HCT116 (cell line): ENCODE data around the gene RAB6C. TPM values are rescaled to one million over a fixed set of nuclear protein-coding genes. Genes with fewer than 3 reads are reported as not detected.
A peak's percentile ranks its signal among the peaks of the same experiment; 100 is the strongest.
"Not testable (repeated sequence)": the region's sequence is repeated elsewhere in the genome, so short reads cannot be mapped to it uniquely, and the experiment has no call there.

Experiments
- ATAC-seq: fragments of 200-7000 bp; cut with Tn5 transposase; 2 replicates; pipeline ENCODE4 v1.9.1; 2020; ENCODE audit warnings: mild to moderate bottlenecking, moderate library complexity
- Bru-seq: library from RNA; stranded (reverse); fragments of 400-500 nt; gene quantifications from one replicate; lab custom pipeline; 2021; lab: Mats Ljungman, UMichigan
- BruChase-seq, 2 experiments: library from RNA; stranded (reverse); fragments of 400-500 nt; gene quantifications; one replicate each; lab custom pipeline; 2021; lab: Mats Ljungman, UMichigan
- BruUV-seq: library from RNA; stranded (reverse); fragments of 400-500 nt; replicated peaks from 2 replicates; lab custom pipeline; 2021; lab: Mats Ljungman, UMichigan
- CTCF ChIA-PET: fragments of 300-600 bp; sonication (Branson Sonifier 250); formaldehyde crosslinking; loops from one replicate; lab custom pipeline; 2021; ENCODE audit warnings: antibody characterized with exemption; lab: Charles Lee
- POLR2A ChIA-PET: fragments of 300-600, 350-600 bp; sonication (Branson Sonifier 250); formaldehyde crosslinking; loops from one replicate; lab custom pipeline; 2021; ENCODE audit warnings: antibody characterized with exemption; lab: Charles Lee
- RAD21 ChIA-PET, 2 experiments: fragments of 300-600 bp; sonication (Branson Sonifier 250); formaldehyde crosslinking; loops; one replicate each; lab custom pipeline; 2023; ENCODE audit warnings: low total read pairs in 2 of 2; ENCODE audit not compliant: uncharacterized antibody in 2 of 2, unreplicated experiment in 2 of 2, low non-redundant PET in 1 of 2; lab: Charles Lee
- DNase-seq: peaks from one replicate; pipeline ENCODE4 v3.0.0-alpha.2; 2010; ENCODE audit warnings: low read depth, low spot score
- H2AFZ ChIP-seq: fragments of 200-600 bp; shearing (Covaris generic), sonication (generic); 2 replicates; pipeline ENCODE4 v1.6.1; 2017; ENCODE audit warnings: low read depth, mixed run types, mixed read lengths, antibody characterized with exemption, low read length; ENCODE audit not compliant: poor library complexity, severe bottlenecking
- H3K27ac ChIP-seq: 2 replicates; pipeline ENCODE4 v1.5.1; 2012; ENCODE audit warnings: low read depth, low read length
- H3K27me3 ChIP-seq: fragments of 200-600 bp; sonication (generic); 2 replicates; pipeline ENCODE4 v1.6.1; 2016; ENCODE audit warnings: mixed run types, low read length, mixed read lengths; ENCODE audit not compliant: insufficient read depth
- H3K36me3 ChIP-seq, 2 experiments: fragments of 200-500 bp in 1 of 2; fragments of 200-600 bp in 1 of 2; sonication (Bioruptor generic) in 1 of 2; sonication (generic) in 1 of 2; 2 replicates each; pipeline versions ENCODE4 v1.5.1 to v1.6.1; 2014 to 2016; ENCODE audit warnings: low read length in 2 of 2, inconsistent platforms in 1 of 2, mixed read lengths in 1 of 2, mixed run types in 1 of 2; ENCODE audit not compliant: insufficient read depth in 2 of 2, control insufficient read depth in 1 of 2
- H3K4me1 ChIP-seq, 2 experiments: fragments of 200-600 bp in 1 of 2; sonication (generic) in 1 of 2; 2 replicates each; pipeline versions ENCODE4 v1.5.1 to v1.6.1; 2012 to 2017; ENCODE audit warnings: low read length in 2 of 2, inconsistent platforms in 1 of 2, mild to moderate bottlenecking in 1 of 2, mixed read lengths in 1 of 2, mixed run types in 1 of 2, moderate library complexity in 1 of 2; ENCODE audit not compliant: insufficient read depth in 2 of 2, control insufficient read depth in 1 of 2
- H3K4me2 ChIP-seq: fragments of 200-600 bp; sonication (generic); 2 replicates; pipeline ENCODE4 v1.6.1; 2017; ENCODE audit warnings: mixed run types, low read length, mixed read lengths
- H3K4me3 ChIP-seq, 2 experiments: fragments of 200-600 bp in 1 of 2; sonication (generic) in 1 of 2; replicated peaks in 1 of 2; 2 replicates each; pipeline ENCODE4 v1.5.1; 2011 to 2016; ENCODE audit warnings: low read length in 2 of 2, control low read depth in 1 of 2, low read depth in 1 of 2, mild to moderate bottlenecking in 1 of 2, mixed read lengths in 1 of 2, mixed run types in 1 of 2
- H3K79me2 ChIP-seq: fragments of 200-600 bp; sonication (generic); 2 replicates; pipeline ENCODE4 v1.6.1; 2017; ENCODE audit warnings: mild to moderate bottlenecking, mixed run types, low read length, moderate library complexity, mixed read lengths; ENCODE audit not compliant: insufficient read depth
- H3K9ac ChIP-seq: fragments of 200-600 bp; sonication (generic); 2 replicates; pipeline ENCODE4 v1.6.1; 2016; ENCODE audit warnings: low read length, mixed read lengths
- H3K9me2 ChIP-seq: fragments of 200-600 bp; sonication (generic), shearing (Covaris generic); 2 replicates; pipeline ENCODE4 v1.6.1; 2017; ENCODE audit warnings: mixed run types, mild to moderate bottlenecking, moderate library complexity; ENCODE audit not compliant: insufficient read depth
- H3K9me3 ChIP-seq, 2 experiments: fragments of 200-500 bp in 1 of 2; fragments of 200-600 bp in 1 of 2; sonication (Bioruptor generic) in 1 of 2; sonication (generic) in 1 of 2; 2 replicates each; pipeline ENCODE4 v1.6.1; 2014 to 2017; ENCODE audit warnings: low read length in 2 of 2, mixed read lengths in 2 of 2, inconsistent platforms in 1 of 2, low read depth in 1 of 2, mild to moderate bottlenecking in 1 of 2, mixed run types in 1 of 2, moderate library complexity in 1 of 2; ENCODE audit not compliant: control insufficient read depth in 1 of 2, insufficient read depth in 1 of 2
- H4K20me1 ChIP-seq: fragments of 200-600 bp; sonication (generic), shearing (Covaris generic); 2 replicates; pipeline ENCODE4 v1.6.1; 2017; ENCODE audit warnings: mixed run types, mild to moderate bottlenecking, moderate library complexity; ENCODE audit not compliant: insufficient read depth
- CBX3 ChIP-seq: IDR thresholded peaks from 2 replicates; pipeline ENCODE4 v1.6.1; 2012; ENCODE audit warnings: low read depth
- CEBPB ChIP-seq: IDR thresholded peaks from 2 replicates; pipeline ENCODE4 v1.6.1; 2012; ENCODE audit warnings: low read depth
- EZH2 ChIP-seq: fragments of 200-600 bp; sonication (generic); IDR thresholded peaks from 2 replicates; pipeline ENCODE4 v1.6.1; 2017; ENCODE audit warnings: antibody characterized with exemption, mixed run types
- JUND ChIP-seq: IDR thresholded peaks from 2 replicates; pipeline ENCODE4 v1.6.1; 2012
- SIN3A ChIP-seq: IDR thresholded peaks from 2 replicates; pipeline ENCODE4 v1.6.1; 2012; ENCODE audit warnings: low read depth
- SP1 ChIP-seq: IDR thresholded peaks from 2 replicates; pipeline ENCODE4 v1.6.1; 2012; ENCODE audit warnings: low read depth
- intact Hi-C: fragments of 100-400 bp; cut with micrococcal nuclease; formaldehyde crosslinking; loops from 2 replicates; pipeline ENCODE4 v1.10.0; 2022
- long read RNA-seq: library from polyadenylated mRNA; unstranded; transcript quantifications from one replicate; pipeline ENCODE4 v2.0.0, GENCODE V29; 2021; ENCODE audit not compliant: unreplicated experiment
- polyA plus RNA-seq: library from polyadenylated mRNA; unstranded; fragments of >200 nt; gene quantifications from 2 replicates; pipeline ENCODE4 v1.2.1, GENCODE V29; 2012; ENCODE audit warnings: missing spikeins
- total RNA-seq: library from RNA; stranded (reverse); gene quantifications from one replicate; pipeline ENCODE4 v1.2.1, GENCODE V29; 2021; ENCODE audit not compliant: unreplicated experiment
- TF ChIP-seq, protein P1 (sequence below): IDR thresholded peaks from 2 replicates; pipeline ENCODE4 v1.6.1; 2011; ENCODE audit warnings: mild to moderate bottlenecking, low read length, moderate library complexity; ENCODE audit not compliant: insufficient replicate concordance; ENCODE audit errors: extremely low read depth

The RAB6C gene
- total RNA-seq (not detected), Bru-seq, nascent RNA (percentile 18 among the genes with signal in this experiment), BruChase-seq, experiment 1, labeled RNA remaining after a 6-hour chase (percentile 14 among the genes with signal in this experiment), BruChase-seq, experiment 2, labeled RNA remaining after a 2-hour chase (not detected)
- not detected in 2 replicates for polyA plus RNA-seq
- long read RNA-seq: 0 reads

DNA sequence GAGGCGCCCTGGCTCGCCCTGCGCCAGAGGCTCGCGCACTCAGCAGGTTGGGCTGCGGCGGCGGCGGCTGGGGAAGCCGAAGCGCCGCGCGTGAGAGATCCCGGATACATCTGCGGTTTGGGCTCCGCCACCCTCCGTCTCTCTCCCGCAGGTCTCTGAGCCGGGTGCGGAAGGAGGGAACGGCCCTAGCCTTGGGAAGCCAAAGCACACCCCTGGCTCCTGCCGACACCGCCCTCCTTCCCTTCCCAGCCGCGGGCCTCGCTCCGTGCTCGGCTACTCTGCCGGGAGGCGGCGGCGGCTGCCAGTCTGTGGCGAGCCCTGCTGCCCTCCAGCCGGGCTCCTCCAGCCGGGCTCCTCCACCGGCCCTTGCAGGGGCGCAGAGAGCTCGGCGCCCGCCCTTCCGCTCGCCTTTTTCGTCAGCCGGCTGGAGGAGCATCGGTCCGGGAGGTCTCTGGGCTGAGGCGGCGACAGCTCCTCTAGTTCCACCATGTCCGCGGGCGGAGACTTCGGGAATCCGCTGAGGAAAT is at the start of gene RAB6C:
TSS of gene RAB6C (plus strand) at position 38 of the 527 bp plus-strand sequence. CDS start at position 488, 450 bp downstream.
- H2AFZ ChIP-seq, H3K9me3 ChIP-seq, intact Hi-C loops, DNase-seq, H3K79me2 ChIP-seq, H3K9ac ChIP-seq, ATAC-seq, CTCF ChIA-PET, H3K27ac ChIP-seq, POLR2A ChIA-PET, H3K36me3 ChIP-seq, H3K9me2 ChIP-seq, H3K4me3 ChIP-seq, RAD21 ChIA-PET, H4K20me1 ChIP-seq, BruUV-seq, H3K4me1 ChIP-seq, H3K4me2 ChIP-seq: not testable (repeated sequence)
- peaks cover 20% of the 10 kb centered on the region for H3K27me3 ChIP-seq

DNA sequence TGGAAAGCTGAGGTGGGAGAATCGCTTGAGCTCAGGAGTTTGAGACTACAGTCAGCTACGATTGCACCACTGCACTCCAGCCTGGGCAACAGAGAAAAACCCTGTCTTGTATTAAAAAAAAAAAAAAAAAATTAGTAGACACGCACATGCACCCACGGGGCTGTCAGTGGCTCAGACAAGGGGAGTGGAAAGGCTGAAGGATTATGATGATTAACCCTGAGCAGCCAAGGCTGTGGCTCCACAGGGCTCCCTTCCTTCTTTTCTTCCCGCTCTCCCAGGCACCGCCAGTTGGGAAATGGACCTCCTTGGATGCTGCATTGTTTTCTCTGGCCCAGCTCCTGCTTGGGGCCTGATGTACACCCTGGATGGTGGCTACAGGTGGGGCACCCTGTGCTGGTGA is 49.0 kb upstream of the RAB6C start:
- intact Hi-C loops: no loop called here
- no TSS peak for BruUV-seq
- Histone ChIP-seq H3K9ac (no peak overlapping the region), H3K4me3 (no peak overlapping the region), H3K36me3 (no peaks in the 10 kb centered on the region)
- RAD21 ChIA-PET: no interaction called here
- no peak for ATAC-seq
- POLR2A ChIA-PET: interaction anchor here (0.7 kb wide), 1 partner anchor 68 kb away, joined by 3 read pairs; no protein-coding TSS in a partner anchor
- no peak for TF ChIP-seq SP1
- TF ChIP-seq EZH2: no peak
- no peak for TF ChIP-seq JUND
- TF ChIP-seq CBX3: no peak
- TF ChIP-seq, protein P1, sequence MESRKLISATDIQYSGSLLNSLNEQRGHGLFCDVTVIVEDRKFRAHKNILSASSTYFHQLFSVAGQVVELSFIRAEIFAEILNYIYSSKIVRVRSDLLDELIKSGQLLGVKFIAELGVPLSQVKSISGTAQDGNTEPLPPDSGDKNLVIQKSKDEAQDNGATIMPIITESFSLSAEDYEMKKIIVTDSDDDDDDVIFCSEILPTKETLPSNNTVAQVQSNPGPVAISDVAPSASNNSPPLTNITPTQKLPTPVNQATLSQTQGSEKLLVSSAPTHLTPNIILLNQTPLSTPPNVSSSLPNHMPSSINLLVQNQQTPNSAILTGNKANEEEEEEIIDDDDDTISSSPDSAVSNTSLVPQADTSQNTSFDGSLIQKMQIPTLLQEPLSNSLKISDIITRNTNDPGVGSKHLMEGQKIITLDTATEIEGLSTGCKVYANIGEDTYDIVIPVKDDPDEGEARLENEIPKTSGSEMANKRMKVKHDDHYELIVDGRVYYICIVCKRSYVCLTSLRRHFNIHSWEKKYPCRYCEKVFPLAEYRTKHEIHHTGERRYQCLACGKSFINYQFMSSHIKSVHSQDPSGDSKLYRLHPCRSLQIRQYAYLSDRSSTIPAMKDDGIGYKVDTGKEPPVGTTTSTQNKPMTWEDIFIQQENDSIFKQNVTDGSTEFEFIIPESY: no peak
- TF ChIP-seq SIN3A: no peak
- TF ChIP-seq CEBPB: no peak
- TF ChIP-seq, all 23 proteins: peak for 0
- no peak overlapping the region for H2AFZ ChIP-seq
- no peaks in the 10 kb centered on the region for H3K9me3 ChIP-seq
- no peaks in the 10 kb centered on the region for H3K9me2 ChIP-seq
- CTCF ChIA-PET: no interaction called here
- no peaks in the 10 kb centered on the region for H4K20me1 ChIP-seq
- H3K79me2 ChIP-seq: no peaks in the 10 kb centered on the region
- peaks cover 10% of the 10 kb centered on the region; the same call in 1 of the 2 replicates for H3K27me3 ChIP-seq
- no peak overlapping the region for H3K27ac ChIP-seq
- H3K4me2 ChIP-seq: no peak overlapping the region
- H3K4me1 ChIP-seq: no peaks in the 10 kb centered on the region
- DNase-seq: no peak

DNA sequence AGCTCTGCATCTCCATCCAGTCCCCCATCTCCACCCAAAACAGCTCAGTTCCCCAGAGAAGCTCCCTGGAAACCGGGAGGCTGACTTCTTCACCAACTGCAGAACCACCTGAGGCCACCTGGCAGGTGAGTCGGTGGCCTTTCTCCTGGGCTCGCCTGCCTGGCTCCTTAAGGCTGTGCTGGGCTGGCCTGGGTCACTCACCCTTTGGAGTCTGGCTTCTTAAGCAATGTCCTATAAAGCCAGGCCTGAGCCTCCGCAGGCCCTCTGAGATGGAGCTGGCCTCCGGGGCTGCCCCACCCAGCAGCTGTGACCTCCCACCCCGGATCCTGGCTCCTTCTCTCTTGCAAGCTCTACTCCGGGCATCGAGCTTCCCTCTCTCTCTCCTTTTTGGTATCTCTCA is 46.1 kb upstream of the RAB6C start:
- H3K79me2 ChIP-seq, H3K4me1 ChIP-seq, H4K20me1 ChIP-seq, POLR2A ChIA-PET, H3K4me3 ChIP-seq, intact Hi-C loops, H3K36me3 ChIP-seq, H3K9me3 ChIP-seq, H3K27me3 ChIP-seq, H3K9ac ChIP-seq, DNase-seq, ATAC-seq, H3K4me2 ChIP-seq, CTCF ChIA-PET, H3K9me2 ChIP-seq, RAD21 ChIA-PET, H3K27ac ChIP-seq, BruUV-seq, H2AFZ ChIP-seq: not testable (repeated sequence)
